NB4 (cell line): ENCODE results near the gene CACNA1F.

Experiments used
- DNase-seq: peaks from one replicate; pipeline ENCODE4 v3.0.0; 2010; ENCODE audit warnings: low read depth
- H3K4me3 ChIP-seq: one replicate; pipeline ENCODE4 v1.5.1; 2011; ENCODE audit warnings: mild to moderate bottlenecking, low read depth, low read length, moderate library complexity
- CTCF ChIP-seq: IDR thresholded peaks from one replicate; pipeline ENCODE4 v1.5.1; 2012; ENCODE audit warnings: low read depth, low read length
- MAX ChIP-seq: IDR thresholded peaks from 2 replicates; pipeline ENCODE4 v1.6.1; 2011; ENCODE audit warnings: low read depth, low read length
- MYC ChIP-seq: IDR thresholded peaks from 2 replicates; pipeline ENCODE4 v1.6.1; 2011; ENCODE audit warnings: low read depth, low read length
- POLR2A ChIP-seq: IDR thresholded peaks from 2 replicates; pipeline ENCODE4 v1.6.1; 2011; ENCODE audit warnings: mild to moderate bottlenecking; ENCODE audit not compliant: insufficient read length; ENCODE audit errors: extremely low read depth

The CACNA1F gene

GRCh38 chrX:49254639-49255038 lies 21.5 kb upstream of the CACNA1F start:
- DNase-seq = no peak
- no peak overlapping the region for H3K4me3 ChIP-seq
- TF ChIP-seq POLR2A (no peak), CTCF (no peak), MAX (no peak), MYC (no peak)

- DNase-seq = no peak
- TF ChIP-seq MYC (no peak), MAX (no peak), POLR2A (no peak), CTCF (no peak)
Measured at GRCh38 chrX:49251325-49251724, 18.2 kb upstream of the CACNA1F start.

GRCh38 chrX:49250578-49250977 lies 17.4 kb upstream of the CACNA1F start:
- no peak for DNase-seq
- TF ChIP-seq CTCF (no peak), MAX (no peak), POLR2A (no peak), MYC (no peak)
- H3K4me3 ChIP-seq = no peak overlapping the region

More at GRCh38 chrX:49251325-49251724, 18.2 kb upstream of the CACNA1F start:
- H3K4me3 ChIP-seq = no peak overlapping the region

- H3K4me3 ChIP-seq = no peak overlapping the region
- no peak for DNase-seq
- TF ChIP-seq CTCF (no peak), MAX (no peak), MYC (no peak), POLR2A (no peak)
Measured at GRCh38 chrX:49250066-49250465, 16.9 kb upstream of the CACNA1F start.

GRCh38 chrX:49249616-49250015 lies 16.5 kb upstream of the CACNA1F start:
- DNase-seq = no peak
- no peak for TF ChIP-seq MAX
- no peak for TF ChIP-seq MYC
- no peak for TF ChIP-seq CTCF
- no peak for TF ChIP-seq POLR2A
- no peak overlapping the region for H3K4me3 ChIP-seq

- no peak for DNase-seq
- no peak overlapping the region for H3K4me3 ChIP-seq
- TF ChIP-seq MAX (no peak), MYC (no peak), CTCF (no peak), POLR2A (no peak)
Measured at GRCh38 chrX:49249071-49249470, 15.9 kb upstream of the CACNA1F start.
